ENCODE results near the gene CRACR2B.

The CRACR2B gene

DNA sequence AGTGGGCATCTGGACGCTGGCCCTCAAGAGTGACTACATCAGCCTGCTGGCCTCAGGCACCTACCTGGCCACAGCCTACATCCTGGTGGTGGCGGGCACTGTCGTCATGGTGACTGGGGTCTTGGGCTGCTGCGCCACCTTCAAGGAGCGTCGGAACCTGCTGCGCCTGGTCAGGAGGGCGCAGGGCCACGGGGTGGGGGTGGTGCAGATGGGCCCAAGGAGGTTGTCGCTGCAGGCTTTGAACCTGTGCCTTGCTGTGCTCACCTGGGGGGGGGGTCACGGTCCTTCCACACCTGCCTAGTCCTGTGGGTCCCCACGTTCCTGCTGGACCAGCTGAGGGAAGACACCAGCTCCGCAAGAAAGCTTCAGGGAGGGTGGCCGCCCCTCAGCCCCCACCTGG lies 8.6 kb downstream of the CRACR2B start:
- Histone ChIP-seq H3K27me3 (replicated peaks in 2 of 5; ENCODE audit: control insufficient read depth in 4 of 5, insufficient read depth in 5 of 5, low read length in 4 of 5) (peaks cover 0 to 20% (median 4%) of the 10 kb centered on the region in 5 experiments), H3K27ac (ENCODE audit: insufficient read depth in 1 of 2, low read depth in 1 of 2, low read length in 2 of 2, poor library complexity in 1 of 2, severe bottlenecking in 2 of 2) (no peak overlapping the region), H3K4me3 (ENCODE audit: control insufficient read depth in 1 of 7, extremely low read depth in 1 of 7, insufficient read depth in 4 of 7, low read depth in 2 of 7, low read length in 6 of 7) (no peak overlapping the region), H3K4me1 (ENCODE audit: control extremely low read depth in 1 of 4, control insufficient read depth in 4 of 4, insufficient read depth in 4 of 4, low read length in 3 of 4) (peaks cover 0 to 44% (median 37%) of the 10 kb centered on the region in 4 experiments), H3K36me3 (ENCODE audit: control insufficient read depth in 4 of 4, insufficient read depth in 4 of 4, low read length in 3 of 4) (peaks cover 2 to 45% (median 27%) of the 10 kb centered on the region in 4 experiments), H3K9me3 (ENCODE audit: control extremely low read depth in 1 of 5, control insufficient read depth in 4 of 5, insufficient read depth in 2 of 5, low read depth in 1 of 5, low read length in 4 of 5) (no peaks in the 10 kb centered on the region)
- 98% methylated on average over 14 of the region's 14 CpGs for WGBS (ENCODE audit: insufficient coverage)
- no peak for DNase-seq
- POLR2A ChIA-PET = no interaction called here
- CTCF ChIA-PET = interaction anchor here (1.6 to 3.1 kb wide), 2 partner anchors 13 to 15 kb away, joined by 3 to 14 read pairs; no protein-coding TSS in a partner anchor

DNA sequence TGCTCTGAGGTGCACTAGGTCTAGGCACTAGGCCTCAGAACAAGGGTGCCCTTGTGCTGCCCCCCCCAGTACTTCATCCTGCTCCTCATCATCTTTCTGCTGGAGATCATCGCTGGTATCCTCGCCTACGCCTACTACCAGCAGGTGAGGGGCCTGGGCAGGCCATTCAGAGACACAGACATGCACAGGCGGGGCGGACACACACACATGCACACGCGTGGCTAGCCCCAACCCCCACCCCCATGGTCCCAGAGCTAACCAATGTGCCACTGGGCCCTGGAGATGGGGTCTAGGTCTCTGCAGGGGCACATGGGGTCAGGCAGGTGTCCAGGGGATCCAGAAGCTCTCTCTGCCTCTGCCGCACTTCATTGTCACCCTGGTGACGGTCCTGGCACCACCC lies 9.0 kb downstream of the CRACR2B start:
- H3K4me3 ChIP-seq (ENCODE audit: control insufficient read depth in 1 of 7, extremely low read depth in 1 of 7, insufficient read depth in 4 of 7, low read depth in 2 of 7, low read length in 6 of 7) = no peak overlapping the region
- CTCF ChIA-PET = interaction anchor here (1.6 to 3.1 kb wide), 2 partner anchors 12 to 15 kb away, joined by 3 to 14 read pairs; no protein-coding TSS in a partner anchor
- DNase-seq = no peak
- H3K36me3 ChIP-seq (ENCODE audit: control insufficient read depth in 4 of 4, insufficient read depth in 4 of 4, low read length in 3 of 4) = peaks cover 2 to 45% (median 27%) of the 10 kb centered on the region in 4 experiments
- POLR2A ChIA-PET = no interaction called here
- H3K4me1 ChIP-seq (ENCODE audit: control extremely low read depth in 1 of 4, control insufficient read depth in 4 of 4, insufficient read depth in 4 of 4, low read length in 3 of 4) = peaks cover 0 to 45% (median 40%) of the 10 kb centered on the region in 4 experiments
- 91% methylated on average over 8 of the region's 9 CpGs for WGBS (ENCODE audit: insufficient coverage)
- H3K27me3 ChIP-seq (replicated peaks in 2 of 5; ENCODE audit: control insufficient read depth in 4 of 5, insufficient read depth in 5 of 5, low read length in 4 of 5) = peaks cover 0 to 16% (median 3%) of the 10 kb centered on the region in 5 experiments
- no peak overlapping the region for H3K27ac ChIP-seq (ENCODE audit: insufficient read depth in 1 of 2, low read depth in 1 of 2, low read length in 2 of 2, poor library complexity in 1 of 2, severe bottlenecking in 2 of 2)
- no peaks in the 10 kb centered on the region for H3K9me3 ChIP-seq (ENCODE audit: control extremely low read depth in 1 of 5, control insufficient read depth in 4 of 5, insufficient read depth in 2 of 5, low read depth in 1 of 5, low read length in 4 of 5)

DNA sequence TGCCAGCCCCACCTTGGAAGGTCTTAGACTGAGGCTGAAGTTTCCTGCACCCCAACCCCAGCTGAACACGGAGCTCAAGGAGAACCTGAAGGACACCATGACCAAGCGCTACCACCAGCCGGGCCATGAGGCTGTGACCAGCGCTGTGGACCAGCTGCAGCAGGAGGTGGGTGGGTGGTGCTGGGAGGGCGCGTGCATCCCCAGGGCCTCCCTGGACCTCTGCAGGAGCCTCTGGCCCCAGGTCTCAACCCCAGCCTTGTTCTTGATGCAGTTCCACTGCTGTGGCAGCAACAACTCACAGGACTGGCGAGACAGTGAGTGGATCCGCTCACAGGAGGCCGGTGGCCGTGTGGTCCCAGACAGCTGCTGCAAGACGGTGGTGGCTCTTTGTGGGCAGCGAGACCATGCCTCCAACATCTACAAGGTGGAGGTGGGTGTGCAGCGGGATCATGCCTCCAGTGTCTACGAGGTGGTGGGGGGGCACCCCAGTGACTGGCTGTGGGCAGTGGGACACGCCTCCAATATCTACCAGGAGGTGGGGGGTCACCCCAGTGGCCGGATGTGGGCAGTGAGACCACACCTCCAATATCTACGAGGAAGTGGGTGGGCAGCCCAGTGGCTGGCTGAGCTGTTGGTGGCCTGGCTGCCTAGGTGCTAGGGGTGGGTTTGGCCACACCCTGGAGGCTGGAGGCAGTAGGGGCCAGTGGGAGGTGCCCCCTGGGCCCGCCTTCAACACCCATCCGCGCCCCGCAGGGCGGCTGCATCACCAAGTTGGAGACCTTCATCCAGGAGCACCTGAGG lies 9.7 kb downstream of the CRACR2B start:
- no peaks in the 10 kb centered on the region for H3K9me3 ChIP-seq (ENCODE audit: control extremely low read depth in 1 of 5, control insufficient read depth in 4 of 5, insufficient read depth in 2 of 5, low read depth in 1 of 5, low read length in 4 of 5)
- 90% methylated on average over 18 of the region's 22 CpGs for WGBS (ENCODE audit: insufficient coverage)
- peaks cover 2 to 45% (median 27%) of the 10 kb centered on the region in 4 experiments for H3K36me3 ChIP-seq (ENCODE audit: control insufficient read depth in 4 of 4, insufficient read depth in 4 of 4, low read length in 3 of 4)
- H3K27ac ChIP-seq (ENCODE audit: insufficient read depth in 1 of 2, low read depth in 1 of 2, low read length in 2 of 2, poor library complexity in 1 of 2, severe bottlenecking in 2 of 2) = no peak overlapping the region
- CTCF ChIA-PET = interaction anchor here (1.6 to 3.1 kb wide), 2 partner anchors 11 to 16 kb away, joined by 3 to 14 read pairs; no protein-coding TSS in a partner anchor
- H3K4me3 ChIP-seq (ENCODE audit: control insufficient read depth in 1 of 7, extremely low read depth in 1 of 7, insufficient read depth in 4 of 7, low read depth in 2 of 7, low read length in 6 of 7) = no peak overlapping the region
- POLR2A ChIA-PET = no interaction called here
- H3K4me1 ChIP-seq (ENCODE audit: control extremely low read depth in 1 of 4, control insufficient read depth in 4 of 4, insufficient read depth in 4 of 4, low read length in 3 of 4) = peaks cover 0 to 42% (median 37%) of the 10 kb centered on the region in 4 experiments
- no peak for DNase-seq
- peaks cover 0 to 9% (median under 1%) of the 10 kb centered on the region in 5 experiments for H3K27me3 ChIP-seq (replicated peaks in 2 of 5; ENCODE audit: control insufficient read depth in 4 of 5, insufficient read depth in 5 of 5, low read length in 4 of 5)

DNA sequence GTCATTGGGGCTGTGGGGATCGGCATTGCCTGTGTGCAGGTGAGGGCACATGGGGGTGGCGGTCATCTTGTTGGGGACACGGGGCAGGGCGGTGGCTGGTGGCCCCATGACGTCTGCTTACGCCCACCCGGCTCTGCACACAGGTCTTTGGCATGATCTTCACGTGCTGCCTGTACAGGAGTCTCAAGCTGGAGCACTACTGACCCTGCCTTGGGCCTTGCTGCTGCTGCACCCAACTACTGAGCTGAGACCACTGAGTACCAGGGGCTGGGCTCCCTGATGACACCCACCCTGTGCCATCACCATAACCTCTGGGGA lies 10.2 kb downstream of the CRACR2B start:
- 91% methylated on average over 8 of the region's 8 CpGs for WGBS (ENCODE audit: insufficient coverage)
- ChIA-PET CTCF (interaction anchor here (0.8 to 3.1 kb wide), 4 partner anchors 10 to 27 kb away, joined by 3 to 14 read pairs (median 4); partner anchors contain the start of gene CRACR2B), POLR2A (no interaction called here)
- Histone ChIP-seq H3K4me1 (ENCODE audit: control extremely low read depth in 1 of 4, control insufficient read depth in 4 of 4, insufficient read depth in 4 of 4, low read length in 3 of 4) (peaks cover 0 to 39% (median 35%) of the 10 kb centered on the region in 4 experiments), H3K4me3 (ENCODE audit: control insufficient read depth in 1 of 7, extremely low read depth in 1 of 7, insufficient read depth in 4 of 7, low read depth in 2 of 7, low read length in 6 of 7) (no peak overlapping the region), H3K36me3 (ENCODE audit: control insufficient read depth in 4 of 4, insufficient read depth in 4 of 4, low read length in 3 of 4) (peaks cover 2 to 45% (median 27%) of the 10 kb centered on the region in 4 experiments), H3K27me3 (replicated peaks in 2 of 5; ENCODE audit: control insufficient read depth in 4 of 5, insufficient read depth in 5 of 5, low read length in 4 of 5) (peaks cover 0 to 8% (median 0%) of the 10 kb centered on the region in 5 experiments), H3K9me3 (ENCODE audit: control extremely low read depth in 1 of 5, control insufficient read depth in 4 of 5, insufficient read depth in 2 of 5, low read depth in 1 of 5, low read length in 4 of 5) (no peaks in the 10 kb centered on the region), H3K27ac (ENCODE audit: insufficient read depth in 1 of 2, low read depth in 1 of 2, low read length in 2 of 2, poor library complexity in 1 of 2, severe bottlenecking in 2 of 2) (no peak overlapping the region)
- DNase-seq = no peak

DNA sequence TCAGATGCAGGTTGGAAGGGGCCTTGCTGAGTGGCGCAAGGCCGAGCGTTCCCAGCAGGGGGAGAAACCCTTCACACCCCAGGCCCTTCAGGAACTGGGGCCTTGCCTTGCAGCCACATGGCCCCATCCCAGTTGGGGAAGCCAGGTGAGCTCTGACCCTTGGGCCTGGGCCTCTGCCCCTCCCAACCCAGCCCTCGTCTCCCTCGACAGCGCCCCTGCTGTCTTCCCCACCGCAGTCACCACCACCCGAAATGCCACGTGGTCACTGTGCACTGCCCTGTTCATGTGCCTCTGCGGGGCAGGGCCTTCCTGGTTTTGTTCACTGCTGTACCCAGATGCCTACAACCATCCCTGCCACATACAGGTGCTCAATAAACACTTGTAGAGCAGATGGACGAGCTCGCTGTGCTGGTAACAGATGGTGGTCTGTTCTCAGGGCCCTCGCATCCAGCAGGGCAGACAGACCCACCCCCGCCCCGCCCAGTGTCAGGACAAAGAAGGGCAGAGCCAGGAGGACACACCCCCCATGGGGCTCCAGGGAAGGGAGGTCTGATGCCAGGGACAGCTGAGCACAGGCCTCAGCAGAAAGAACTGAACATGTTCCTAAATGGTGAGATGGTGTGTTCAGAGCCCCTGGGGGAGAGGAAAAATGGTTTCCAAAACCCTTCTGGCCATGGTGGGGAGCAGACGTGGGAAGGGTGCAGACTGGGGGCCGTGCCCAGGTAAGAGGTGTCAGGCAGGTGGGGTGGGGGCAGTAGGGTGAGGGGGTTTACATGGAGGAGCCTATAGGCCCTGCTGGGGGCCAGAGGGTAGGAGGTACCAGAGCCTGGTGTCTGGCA lies 10.9 kb downstream of the CRACR2B start:
- H3K4me1 ChIP-seq (ENCODE audit: control extremely low read depth in 1 of 4, control insufficient read depth in 4 of 4, insufficient read depth in 4 of 4, low read length in 3 of 4) = peaks cover 0 to 39% (median 35%) of the 10 kb centered on the region in 4 experiments
- H3K4me3 ChIP-seq (ENCODE audit: control insufficient read depth in 1 of 7, extremely low read depth in 1 of 7, insufficient read depth in 4 of 7, low read depth in 2 of 7, low read length in 6 of 7) = no peak overlapping the region
- H3K9me3 ChIP-seq (ENCODE audit: control extremely low read depth in 1 of 5, control insufficient read depth in 4 of 5, insufficient read depth in 2 of 5, low read depth in 1 of 5, low read length in 4 of 5) = no peaks in the 10 kb centered on the region
- peaks cover 0 to 4% (median 0%) of the 10 kb centered on the region in 5 experiments for H3K27me3 ChIP-seq (replicated peaks in 2 of 5; ENCODE audit: control insufficient read depth in 4 of 5, insufficient read depth in 5 of 5, low read length in 4 of 5)
- H3K36me3 ChIP-seq (ENCODE audit: control insufficient read depth in 4 of 4, insufficient read depth in 4 of 4, low read length in 3 of 4) = peaks cover 2 to 45% (median 27%) of the 10 kb centered on the region in 4 experiments
- peak in 2 of 3 donors; percentile 38 to 55 for DNase-seq
- ChIA-PET POLR2A (no interaction called here), CTCF (interaction anchor here (0.8 to 3.1 kb wide), 4 partner anchors 9 to 27 kb away, joined by 3 to 14 read pairs (median 4); partner anchors contain the start of gene CRACR2B)
- WGBS (ENCODE audit: insufficient coverage) = 84% methylated on average over 17 of the region's 17 CpGs
- H3K27ac ChIP-seq (ENCODE audit: insufficient read depth in 1 of 2, low read depth in 1 of 2, low read length in 2 of 2, poor library complexity in 1 of 2, severe bottlenecking in 2 of 2) = no peak overlapping the region

DNA sequence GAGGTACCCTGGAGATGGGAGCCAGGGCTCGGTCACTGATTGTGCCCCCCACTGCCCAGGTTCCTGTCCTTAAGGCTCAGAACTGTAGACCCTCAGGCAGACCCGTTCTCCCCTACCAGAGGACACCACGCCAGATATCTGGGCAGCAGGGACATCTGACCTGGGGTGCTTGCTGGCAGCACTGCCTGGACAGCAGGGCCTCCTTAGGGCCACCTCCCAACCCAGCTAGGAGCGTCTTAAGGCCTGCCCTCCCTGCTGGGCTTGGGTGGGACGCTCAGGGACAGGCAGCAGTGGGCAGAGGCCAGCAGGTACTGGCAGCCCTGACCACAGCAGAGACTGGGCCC lies 11.5 kb downstream of the CRACR2B start:
- Histone ChIP-seq H3K36me3 (ENCODE audit: control insufficient read depth in 4 of 4, insufficient read depth in 4 of 4, low read length in 3 of 4) (peaks cover 2 to 45% (median 27%) of the 10 kb centered on the region in 4 experiments), H3K27ac (ENCODE audit: insufficient read depth in 1 of 2, low read depth in 1 of 2, low read length in 2 of 2, poor library complexity in 1 of 2, severe bottlenecking in 2 of 2) (no peak overlapping the region)
- no peak for DNase-seq

More for the DNA sequence above, 11.5 kb downstream of the CRACR2B start:
- Histone ChIP-seq H3K4me1 (ENCODE audit: control extremely low read depth in 1 of 4, control insufficient read depth in 4 of 4, insufficient read depth in 4 of 4, low read length in 3 of 4) (peaks cover 0 to 40% (median 37%) of the 10 kb centered on the region in 4 experiments), H3K4me3 (ENCODE audit: control insufficient read depth in 1 of 7, extremely low read depth in 1 of 7, insufficient read depth in 4 of 7, low read depth in 2 of 7, low read length in 6 of 7) (no peak overlapping the region), H3K27me3 (replicated peaks in 2 of 5; ENCODE audit: control insufficient read depth in 4 of 5, insufficient read depth in 5 of 5, low read length in 4 of 5) (peaks cover 0 to 2% (median 0%) of the 10 kb centered on the region in 5 experiments), H3K9me3 (ENCODE audit: control extremely low read depth in 1 of 5, control insufficient read depth in 4 of 5, insufficient read depth in 2 of 5, low read depth in 1 of 5, low read length in 4 of 5) (no peaks in the 10 kb centered on the region)
- CTCF ChIA-PET = interaction anchor here (1.6 to 3.1 kb wide), 2 partner anchors 11 to 17 kb away, joined by 4 to 14 read pairs; partner anchors contain the start of gene CRACR2B
- POLR2A ChIA-PET = no interaction called here
- 98% methylated on average over 5 of the region's 5 CpGs for WGBS (ENCODE audit: insufficient coverage)

Data from common myeloid progenitor, CD34-positive (primary cell).